Spleen (tissue), 11 donors: ENCODE results near the gene EFNA3. TPM values are rescaled to one million over a fixed set of nuclear protein-coding genes. Genes with fewer than 3 reads are reported as not detected.
A peak's percentile ranks its signal among the peaks of the same experiment; 100 is the strongest.

Experiments
- DNase-seq: peaks from one replicate; pipeline ENCODE4 v3.0.0-alpha.2; 2020
- H3K27ac ChIP-seq, 8 donors: fragments of 200-600 bp; sonication (generic) in 7 of 8; 1 replicate in 4 of 8; 2 replicates in 4 of 8; pipeline versions ENCODE4 v1.5.0 to v1.8.0; 2016 to 2021; ENCODE audit warnings: inconsistent platforms in 4 of 8, mild to moderate bottlenecking in 4 of 8, moderate library complexity in 1 of 8
- H3K27me3 ChIP-seq, 7 donors: fragments of 200-600 bp; sonication (generic) in 6 of 7; replicated peaks in 1 of 7; 1 replicate in 4 of 7; 2 replicates in 3 of 7; pipeline versions ENCODE4 v1.5.0 to v1.8.0; 2016 to 2021; ENCODE audit warnings: inconsistent platforms in 3 of 7, mild to moderate bottlenecking in 1 of 7
- H3K36me3 ChIP-seq, 6 donors: fragments of 200-600 bp; sonication (generic) in 5 of 6; 1 replicate in 4 of 6; 2 replicates in 2 of 6; pipeline versions ENCODE4 v1.5.0 to v1.8.0; 2016 to 2021; ENCODE audit warnings: inconsistent platforms in 2 of 6
- H3K4me1 ChIP-seq, 6 donors: fragments of 200-600 bp; sonication (generic) in 5 of 6; 1 replicate in 3 of 6; 2 replicates in 3 of 6; pipeline versions ENCODE4 v1.5.0 to v1.8.0; 2016 to 2021; ENCODE audit warnings: inconsistent platforms in 3 of 6
- H3K4me3 ChIP-seq, 8 donors: fragments of 200-600 bp; sonication (generic) in 7 of 8; 1 replicate in 4 of 8; 2 replicates in 4 of 8; pipeline versions ENCODE4 v1.5.0 to v1.8.0; 2016 to 2021; ENCODE audit warnings: inconsistent platforms in 4 of 8, mild to moderate bottlenecking in 4 of 8, moderate library complexity in 2 of 8
- H3K9me3 ChIP-seq, 8 donors: fragments of 200-600 bp; sonication (generic) in 7 of 8; 1 replicate in 4 of 8; 2 replicates in 4 of 8; pipeline versions ENCODE4 v1.5.0 to v1.8.0; 2016 to 2021; ENCODE audit warnings: inconsistent platforms in 4 of 8
- POLR2A ChIP-seq, 3 donors: fragments of 450-650 bp; IDR thresholded peaks; one replicate each; pipeline ENCODE4 v1.5.1; 2017; ENCODE audit warnings: antibody characterized with exemption in 3 of 3, mild to moderate bottlenecking in 1 of 3
- POLR2AphosphoS5 ChIP-seq, 3 donors: sonication (generic); formaldehyde crosslinking; IDR thresholded peaks; one replicate each; pipeline ENCODE4 v1.5.1; 2017; ENCODE audit warnings: antibody characterized with exemption in 3 of 3
- WGBS, 5 donors: extraction: QIAGEN DNeasy Blood & Tissue Kit in 3 of 5; methylation state at CpG; one replicate each; pipeline versions ENCODE4 v1.1.5 to v1.1.7; 2013 to 2018; 5-methylcytosine and 5-hydroxymethylcytosine counted together
- intact Hi-C: fragments of 100-400 bp; cut with DNase I; formaldehyde crosslinking; loops from one replicate; pipeline ENCODE4 v1.15.0; 2023; ENCODE audit warnings: low total_unique reads
- polyA plus RNA-seq, 3 donors: library from polyadenylated mRNA; stranded (reverse); fragments of 200-250 nt; gene quantifications; one replicate each; pipeline ENCODE4 v1.2.1, GENCODE V29; 2013
- total RNA-seq, 7 donors: library from RNA; depleted of rRNA in 3 of 7; stranded (reverse); fragments of >200 nt in 3 of 7; fragmentation: NEBNext Ultra II Directional in 4 of 7; extraction: Animal tissue kit (Norgen Biotek cat#: 25700) in 4 of 7; gene quantifications; one replicate each; pipeline versions ENCODE4 v1.1.0 to v1.2.1, GENCODE V29; 2016 to 2021
- TF ChIP-seq, protein P1 (sequence below), 11 experiments: fragments of 200-600 bp in 7 of 11; fragments of 450-650 bp in 4 of 11; sonication (generic) in 4 of 11; IDR thresholded peaks in 8 of 11; conservative IDR thresholded peaks in 3 of 11; 1 replicate in 7 of 11; 2 replicates in 4 of 11; pipeline versions ENCODE4 v1.4.0 to v1.8.0; 2016 to 2021; ENCODE audit warnings: antibody characterized with exemption in 11 of 11, inconsistent platforms in 4 of 11, mild to moderate bottlenecking in 1 of 11
- donor health status: healthy with polysubstance abuse.
- donor health status: DM: no; HTN: no; CAD: no; lungs with moderate emphysema.
- donor health status: DM: no; HTN: no; CAD: no.
- donor health status: Bipolar disorder and iron deficiency.
- donor health status: healthy.
- donor health status: DM: no; HTN: no; CAD: no.
- donor health status: DM: yes; HTN: yes; CAD: no.

EFNA3 gene
- total and polyA plus RNA-seq, 10 donors: 1.4 to 4.3 (median 1.9) TPM; not detected in 1

DNA sequence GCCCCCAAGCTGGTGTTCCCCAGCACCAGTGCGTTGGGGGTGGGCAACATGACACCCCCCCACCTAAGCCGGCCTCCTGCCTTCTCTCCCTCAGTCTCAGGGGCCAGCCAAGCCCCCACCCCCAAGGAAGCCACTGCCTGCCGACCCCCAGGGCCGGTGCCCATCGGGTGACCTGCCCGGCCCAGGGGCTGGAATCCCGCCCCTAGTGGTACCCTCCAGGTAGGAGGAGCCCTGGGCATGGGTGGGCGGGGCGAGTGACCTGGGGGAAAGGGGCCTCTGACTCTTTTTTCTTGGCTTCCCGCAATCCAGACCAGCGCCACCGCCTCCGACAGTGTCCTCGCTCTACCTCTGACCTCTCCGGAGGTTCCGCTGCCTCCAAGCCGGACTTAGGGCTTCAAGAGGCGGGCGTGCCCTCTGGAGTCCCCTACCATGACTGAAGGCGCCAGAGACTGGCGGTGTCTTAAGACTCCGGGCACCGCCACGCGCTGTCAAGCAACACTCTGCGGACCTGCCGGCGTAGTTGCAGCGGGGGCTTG lies 16.4 kb upstream of the EFNA3 start:
- TF ChIP-seq POLR2AphosphoS5 (IDR thresholded peaks at IDR 0.05): no peak
- TF ChIP-seq, protein P1, sequence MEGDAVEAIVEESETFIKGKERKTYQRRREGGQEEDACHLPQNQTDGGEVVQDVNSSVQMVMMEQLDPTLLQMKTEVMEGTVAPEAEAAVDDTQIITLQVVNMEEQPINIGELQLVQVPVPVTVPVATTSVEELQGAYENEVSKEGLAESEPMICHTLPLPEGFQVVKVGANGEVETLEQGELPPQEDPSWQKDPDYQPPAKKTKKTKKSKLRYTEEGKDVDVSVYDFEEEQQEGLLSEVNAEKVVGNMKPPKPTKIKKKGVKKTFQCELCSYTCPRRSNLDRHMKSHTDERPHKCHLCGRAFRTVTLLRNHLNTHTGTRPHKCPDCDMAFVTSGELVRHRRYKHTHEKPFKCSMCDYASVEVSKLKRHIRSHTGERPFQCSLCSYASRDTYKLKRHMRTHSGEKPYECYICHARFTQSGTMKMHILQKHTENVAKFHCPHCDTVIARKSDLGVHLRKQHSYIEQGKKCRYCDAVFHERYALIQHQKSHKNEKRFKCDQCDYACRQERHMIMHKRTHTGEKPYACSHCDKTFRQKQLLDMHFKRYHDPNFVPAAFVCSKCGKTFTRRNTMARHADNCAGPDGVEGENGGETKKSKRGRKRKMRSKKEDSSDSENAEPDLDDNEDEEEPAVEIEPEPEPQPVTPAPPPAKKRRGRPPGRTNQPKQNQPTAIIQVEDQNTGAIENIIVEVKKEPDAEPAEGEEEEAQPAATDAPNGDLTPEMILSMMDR (IDR thresholded peaks at IDR 0.05 in 8 of 11, conservative IDR thresholded peaks at IDR 0.05 in 3 of 11): no peak
- no peak for TF ChIP-seq POLR2A (IDR thresholded peaks at IDR 0.05)
- Histone ChIP-seq H3K36me3 (peaks cover 0 to 61% (median 29%) of the 10 kb centered on the region in 6 donors), H3K9me3 (no peaks in the 10 kb centered on the region), H3K4me3 (peak overlapping the region in 4 of 8 donors; percentile 65 to 90 (median 78)), H3K27ac (peak overlapping the region in 2 of 8 donors; percentile 1 to 90), H3K27me3 (no peaks in the 10 kb centered on the region), H3K4me1 (peaks cover 29 to 54% (median 41%) of the 10 kb centered on the region in 6 donors)
- 59 to 87% (median 65%) methylated on average over 15 to 29 of the region's 29 CpGs for WGBS, 5 donors
- DNase-seq: peak; percentile 84
- intact Hi-C loops: loop anchor here (10.0 kb wide), 1 partner anchor 57 kb away; the partner anchor contains the start of gene ZBTB7B

DNA sequence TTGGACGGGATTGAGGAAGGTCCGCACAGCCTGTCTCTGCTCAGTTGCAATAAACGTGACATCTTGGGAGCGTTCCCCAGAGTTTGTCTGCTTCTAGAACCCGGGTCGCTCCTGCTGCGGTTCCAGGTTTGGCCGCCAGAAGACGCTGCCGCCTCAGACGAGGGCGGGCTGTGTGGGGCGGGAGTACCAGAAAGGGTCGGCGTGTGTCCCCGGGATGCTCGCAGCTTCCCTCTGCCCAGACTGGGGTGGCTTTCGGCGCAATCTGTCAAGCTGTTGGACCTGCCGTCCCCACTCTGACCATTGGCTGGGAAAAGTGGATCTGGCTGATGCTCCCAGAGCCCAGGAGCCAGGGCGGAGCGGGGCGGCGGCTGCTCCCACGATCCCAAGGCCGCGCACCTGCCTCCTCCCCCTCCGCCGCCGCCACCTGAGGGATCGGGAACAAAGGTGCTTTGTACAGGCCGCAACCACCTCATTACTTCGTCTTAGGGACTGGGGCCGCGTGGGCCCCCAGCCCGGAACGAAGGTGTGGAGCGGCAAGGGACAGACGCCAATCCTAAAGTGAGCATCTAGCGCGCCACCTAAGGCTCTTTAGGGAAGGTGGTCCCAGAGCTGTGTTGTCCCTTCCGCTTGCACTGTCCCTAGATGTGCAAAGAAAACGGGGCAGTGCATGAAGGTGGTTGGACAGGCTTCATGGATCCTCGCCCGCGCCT lies 15.8 kb upstream of the EFNA3 start:
- H3K36me3 ChIP-seq: peaks cover 0 to 61% (median 22%) of the 10 kb centered on the region in 6 donors
- WGBS, 5 donors: 10 to 20% (median 13%) methylated on average over 11 to 46 of the region's 46 CpGs
- H3K4me3 ChIP-seq: peak overlapping the region; percentile 56 to 91 (median 76)
- H3K27ac ChIP-seq: peak overlapping the region in 6 of 8 donors; percentile 7 to 93 (median 88)
- TF ChIP-seq POLR2AphosphoS5 (IDR thresholded peaks at IDR 0.05) (peak; percentile 21 to 45 (median 35)), POLR2A (IDR thresholded peaks at IDR 0.05) (no peak)
- TF ChIP-seq, protein P1 (IDR thresholded peaks at IDR 0.05 in 8 of 11, conservative IDR thresholded peaks at IDR 0.05 in 3 of 11): peak; percentile 56 to 80 (median 72)
- DNase-seq: peak; percentile 89
- H3K27me3 ChIP-seq: no peaks in the 10 kb centered on the region
- peaks cover 29 to 54% (median 41%) of the 10 kb centered on the region in 6 donors for H3K4me1 ChIP-seq
- H3K9me3 ChIP-seq: no peaks in the 10 kb centered on the region
- intact Hi-C loops: loop anchor here (10.0 kb wide), 1 partner anchor 58 kb away; the partner anchor contains the start of gene ZBTB7B

DNA sequence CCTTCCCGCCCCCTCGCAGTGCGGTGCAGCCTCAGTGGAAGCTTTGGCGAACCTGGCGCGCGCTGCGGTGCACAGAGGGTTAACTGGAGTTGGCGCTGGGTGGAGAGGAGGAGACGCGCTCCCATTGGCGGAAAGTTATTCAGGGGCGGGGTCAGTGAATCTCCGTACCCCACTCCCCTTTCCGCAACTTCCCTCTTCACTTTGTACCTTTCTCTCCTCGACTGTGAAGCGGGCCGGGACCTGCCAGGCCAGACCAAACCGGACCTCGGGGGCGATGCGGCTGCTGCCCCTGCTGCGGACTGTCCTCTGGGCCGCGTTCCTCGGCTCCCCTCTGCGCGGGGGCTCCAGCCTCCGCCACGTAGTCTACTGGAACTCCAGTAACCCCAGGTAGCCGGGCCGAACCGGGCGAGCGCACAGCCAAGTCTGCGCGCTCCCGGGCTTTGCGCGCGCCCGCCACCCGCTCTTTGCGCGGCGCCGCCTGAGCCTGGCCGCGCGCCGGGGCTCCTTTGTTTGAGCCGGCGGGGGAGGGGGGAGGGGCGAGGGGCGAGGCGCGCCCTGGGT lies 15.0 kb upstream of the EFNA3 start, which contains the start of gene EFNA4:
Gene EFNA4, plus strand, starts transcription at position 191 of the 561 bp plus-strand sequence. Its CDS starts 84 bp downstream, at position 275.
- WGBS, 5 donors: 0 to 1% (median 1%) methylated on average over 31 to 57 of the region's 57 CpGs
- Histone ChIP-seq H3K4me3 (peak within 1 kb of the TSS; percentile 56 to 91 (median 76)), H3K27me3 (no peaks in the 10 kb centered on the region), H3K36me3 (peaks cover 0 to 61% (median 14%) of the 10 kb centered on the region in 6 donors), H3K9me3 (no peaks in the 10 kb centered on the region), H3K27ac (peak within 1 kb of the TSS; percentile 72 to 93 (median 86)), H3K4me1 (peaks cover 29 to 54% (median 41%) of the 10 kb centered on the region in 6 donors)
- intact Hi-C loops: loop anchor here (10.0 kb wide), 1 partner anchor 59 kb away; the partner anchor contains the start of gene ZBTB7B
- DNase-seq: peak; percentile 95
- TF ChIP-seq POLR2AphosphoS5 (IDR thresholded peaks at IDR 0.05) (peak; percentile 82 to 87 (median 85)), POLR2A (IDR thresholded peaks at IDR 0.05) (no peak)
- TF ChIP-seq, protein P1 (IDR thresholded peaks at IDR 0.05 in 8 of 11, conservative IDR thresholded peaks at IDR 0.05 in 3 of 11): peak in 1 of 11 experiments; percentile 19
